Measurements from ENCODE around the gene ARHGEF3.

The ARHGEF3 gene

DNA sequence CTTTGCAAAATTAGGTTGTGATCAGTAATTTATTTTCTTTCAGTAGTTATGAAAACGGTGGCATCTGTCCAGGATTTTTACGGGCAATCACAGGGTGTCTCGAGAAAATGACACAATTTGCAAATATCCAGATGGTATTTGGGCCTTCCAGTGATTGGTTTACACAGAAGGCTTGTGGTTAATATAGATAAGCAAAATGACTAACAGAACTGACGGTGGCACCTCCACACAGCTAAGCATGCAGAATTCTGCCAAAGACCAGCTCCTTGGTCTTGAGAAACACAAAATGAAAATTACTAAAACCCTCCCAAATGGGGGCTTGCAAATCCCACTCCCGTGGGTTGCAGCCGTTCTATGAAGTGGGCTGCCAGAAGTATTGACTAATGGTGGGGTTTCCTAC, 5.5 kb downstream of the ARHGEF3 start:
- WGBS (ENCODE audit: extremely low coverage, insufficient coverage, low lambda C conversion rate): no CpG with 5 or more reads among the region's 6 CpGs
- Histone ChIP-seq H3K4ac (ENCODE audit: low read depth, low read length) (no peak overlapping the region), H3K4me3 (ENCODE audit: low read length) (no peak overlapping the region), H4K5ac (ENCODE audit: low read length) (no peak overlapping the region), H4K8ac (ENCODE audit: low read depth, low read length) (no peak overlapping the region), H2BK5ac (ENCODE audit: low read length) (no peak overlapping the region), H2AK5ac (ENCODE audit: low read length) (no peak overlapping the region), H3K4me1 (ENCODE audit: control insufficient read depth, low read depth, low read length) (peaks cover 4% of the 10 kb centered on the region), H3K18ac (ENCODE audit: low read length) (no peak overlapping the region), H3K4me2 (ENCODE audit: low read length) (no peak overlapping the region), H3K79me2 (ENCODE audit: control insufficient read depth, insufficient read depth, low read length) (no peaks in the 10 kb centered on the region), H2BK15ac (replicated peaks; ENCODE audit: low read depth) (no peak overlapping the region), H3K23ac (ENCODE audit: low read length) (no peak overlapping the region), H3K9ac (ENCODE audit: low read length) (no peak overlapping the region), H3K36me3 (ENCODE audit: control insufficient read depth, insufficient read depth, low read length) (no peaks in the 10 kb centered on the region), H3K27me3 (ENCODE audit: insufficient read depth, low read length, poor library complexity) (no peaks in the 10 kb centered on the region), H3K56ac (ENCODE audit: low read length) (no peak overlapping the region), H3K79me1 (ENCODE audit: low read length) (peaks cover 2% of the 10 kb centered on the region), H3K27ac (ENCODE audit: low read depth, low read length) (no peak overlapping the region), H2BK120ac (ENCODE audit: low read depth, low read length) (no peak overlapping the region)
- DNase-seq: no peak

DNA sequence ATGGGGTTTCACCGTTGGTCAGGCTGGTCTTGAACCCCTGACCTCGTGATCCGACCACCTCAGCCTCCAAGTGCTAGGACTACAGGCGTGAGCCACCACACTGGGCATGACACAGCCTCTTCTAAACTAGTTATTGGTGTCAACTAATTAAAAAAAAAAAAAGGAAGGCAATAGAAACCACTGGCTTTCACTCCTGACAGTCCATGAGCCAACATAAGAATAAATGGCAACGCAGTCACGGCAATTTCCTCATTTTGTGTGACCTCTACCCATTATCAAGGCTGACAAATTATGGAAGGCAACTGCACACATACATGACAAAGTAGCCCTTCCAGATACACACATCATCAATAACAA, 5.9 kb downstream of the ARHGEF3 start:
- Histone ChIP-seq H3K27me3 (ENCODE audit: insufficient read depth, low read length, poor library complexity) (no peaks in the 10 kb centered on the region), H3K56ac (ENCODE audit: low read length) (no peak overlapping the region), H3K27ac (ENCODE audit: low read depth, low read length) (no peak overlapping the region), H3K23ac (ENCODE audit: low read length) (no peak overlapping the region), H3K18ac (ENCODE audit: low read length) (no peak overlapping the region), H3K4me3 (ENCODE audit: low read length) (no peak overlapping the region), H4K8ac (ENCODE audit: low read depth, low read length) (no peak overlapping the region), H3K4ac (ENCODE audit: low read depth, low read length) (no peak overlapping the region), H3K9ac (ENCODE audit: low read length) (no peak overlapping the region), H3K36me3 (ENCODE audit: control insufficient read depth, insufficient read depth, low read length) (no peaks in the 10 kb centered on the region), H2AK5ac (ENCODE audit: low read length) (no peak overlapping the region), H4K5ac (ENCODE audit: low read length) (no peak overlapping the region), H3K4me2 (ENCODE audit: low read length) (no peak overlapping the region), H2BK15ac (replicated peaks; ENCODE audit: low read depth) (no peak overlapping the region), H2BK5ac (ENCODE audit: low read length) (no peak overlapping the region), H3K79me1 (ENCODE audit: low read length) (peaks cover 2% of the 10 kb centered on the region), H3K79me2 (ENCODE audit: control insufficient read depth, insufficient read depth, low read length) (no peaks in the 10 kb centered on the region), H2BK120ac (ENCODE audit: low read depth, low read length) (no peak overlapping the region), H3K4me1 (ENCODE audit: control insufficient read depth, low read depth, low read length) (peaks cover 3% of the 10 kb centered on the region)
- no peak for DNase-seq
- WGBS (ENCODE audit: extremely low coverage, insufficient coverage, low lambda C conversion rate): no CpG with 5 or more reads among the region's 6 CpGs

DNA sequence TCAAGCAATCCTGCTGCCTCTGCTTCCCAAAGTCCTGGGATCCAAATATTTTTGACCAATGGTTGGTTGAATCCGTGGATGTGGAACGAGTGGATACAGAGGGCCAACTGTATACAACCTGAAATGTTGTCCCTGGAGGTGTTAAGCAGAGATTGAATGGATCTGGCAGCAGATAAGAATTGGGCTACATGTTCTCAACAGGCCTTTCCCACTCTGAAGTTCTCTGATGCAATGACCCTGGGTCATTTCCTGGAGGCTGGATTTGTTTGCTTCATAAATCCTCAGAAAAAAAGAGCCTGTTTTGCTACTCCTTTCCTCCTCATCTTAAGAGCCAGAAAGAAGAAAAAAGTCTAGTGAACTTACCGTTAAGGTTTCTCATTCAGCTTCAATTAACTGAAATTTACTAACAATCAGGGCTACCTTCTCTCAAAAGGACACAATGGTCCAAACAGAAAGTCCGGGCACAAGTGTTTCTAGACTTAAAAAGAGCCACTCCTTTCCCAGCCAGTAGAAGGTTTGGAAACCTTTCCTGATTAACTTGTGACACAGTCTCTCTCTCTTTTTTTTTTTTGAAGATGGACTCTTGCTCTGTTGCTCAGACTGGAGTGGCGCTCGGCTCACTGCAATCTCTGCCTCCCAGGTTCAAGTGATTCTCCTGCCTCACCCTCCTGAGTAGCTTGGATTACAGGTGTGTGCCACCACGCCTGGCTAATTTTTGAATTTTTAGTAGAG, 6.5 kb downstream of the ARHGEF3 start:
- Histone ChIP-seq H3K4ac (ENCODE audit: low read depth, low read length) (no peak overlapping the region), H3K18ac (ENCODE audit: low read length) (peak overlapping the region; percentile 68), H3K79me1 (ENCODE audit: low read length) (no peaks in the 10 kb centered on the region), H2BK120ac (ENCODE audit: low read depth, low read length) (no peak overlapping the region), H4K5ac (ENCODE audit: low read length) (no peak overlapping the region), H3K27ac (ENCODE audit: low read depth, low read length) (no peak overlapping the region), H3K56ac (ENCODE audit: low read length) (no peak overlapping the region), H2AK5ac (ENCODE audit: low read length) (no peak overlapping the region), H3K79me2 (ENCODE audit: control insufficient read depth, insufficient read depth, low read length) (no peaks in the 10 kb centered on the region), H3K4me1 (ENCODE audit: control insufficient read depth, low read depth, low read length) (peaks cover under 1% of the 10 kb centered on the region), H3K9ac (ENCODE audit: low read length) (no peak overlapping the region), H3K27me3 (ENCODE audit: insufficient read depth, low read length, poor library complexity) (no peaks in the 10 kb centered on the region), H2BK5ac (ENCODE audit: low read length) (no peak overlapping the region), H3K23ac (ENCODE audit: low read length) (no peak overlapping the region), H3K4me3 (ENCODE audit: low read length) (no peak overlapping the region), H2BK15ac (replicated peaks; ENCODE audit: low read depth) (no peak overlapping the region), H4K8ac (ENCODE audit: low read depth, low read length) (no peak overlapping the region), H3K4me2 (ENCODE audit: low read length) (no peak overlapping the region), H3K36me3 (ENCODE audit: control insufficient read depth, insufficient read depth, low read length) (no peaks in the 10 kb centered on the region)
- DNase-seq: peak; percentile 40
- WGBS (ENCODE audit: extremely low coverage, insufficient coverage, low lambda C conversion rate): no CpG with 5 or more reads among the region's 7 CpGs

DNA sequence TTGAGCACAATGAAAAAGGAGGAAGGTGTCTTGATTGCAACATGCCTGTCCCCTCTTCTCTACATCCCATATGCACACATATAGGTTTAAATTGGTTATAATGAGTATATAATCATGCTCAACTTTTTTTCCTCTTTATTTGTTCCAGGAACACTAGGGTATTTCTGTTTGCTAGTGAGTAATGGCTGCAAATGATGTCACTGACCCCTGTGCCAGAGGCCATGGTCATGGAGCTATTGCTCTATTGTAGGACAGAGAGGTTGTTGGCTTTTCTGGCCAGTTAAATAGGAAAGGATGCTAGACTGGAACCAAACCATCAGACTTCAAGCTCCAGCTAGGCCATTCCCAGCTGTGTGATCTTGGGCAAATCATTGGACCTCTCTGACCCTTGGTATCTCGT, 9.6 kb downstream of the ARHGEF3 start:
- Histone ChIP-seq H3K4me2 (ENCODE audit: low read length) (no peak overlapping the region), H3K4me3 (ENCODE audit: low read length) (no peak overlapping the region), H3K4ac (ENCODE audit: low read depth, low read length) (no peak overlapping the region), H3K27me3 (ENCODE audit: insufficient read depth, low read length, poor library complexity) (no peaks in the 10 kb centered on the region), H3K27ac (ENCODE audit: low read depth, low read length) (no peak overlapping the region), H3K36me3 (ENCODE audit: control insufficient read depth, insufficient read depth, low read length) (no peaks in the 10 kb centered on the region), H2BK15ac (replicated peaks; ENCODE audit: low read depth) (no peak overlapping the region), H4K8ac (ENCODE audit: low read depth, low read length) (no peak overlapping the region), H3K9ac (ENCODE audit: low read length) (no peak overlapping the region), H3K4me1 (ENCODE audit: control insufficient read depth, low read depth, low read length) (no peaks in the 10 kb centered on the region), H4K5ac (ENCODE audit: low read length) (no peak overlapping the region), H2AK5ac (ENCODE audit: low read length) (no peak overlapping the region), H3K79me1 (ENCODE audit: low read length) (no peaks in the 10 kb centered on the region), H3K18ac (ENCODE audit: low read length) (no peak overlapping the region), H3K79me2 (ENCODE audit: control insufficient read depth, insufficient read depth, low read length) (no peaks in the 10 kb centered on the region), H3K23ac (ENCODE audit: low read length) (no peak overlapping the region), H2BK120ac (ENCODE audit: low read depth, low read length) (no peak overlapping the region), H2BK5ac (ENCODE audit: low read length) (no peak overlapping the region), H3K56ac (ENCODE audit: low read length) (no peak overlapping the region)
- no peak for DNase-seq
- WGBS (ENCODE audit: extremely low coverage, insufficient coverage, low lambda C conversion rate): no CpG with 5 or more reads among the region's 1 CpG

DNA sequence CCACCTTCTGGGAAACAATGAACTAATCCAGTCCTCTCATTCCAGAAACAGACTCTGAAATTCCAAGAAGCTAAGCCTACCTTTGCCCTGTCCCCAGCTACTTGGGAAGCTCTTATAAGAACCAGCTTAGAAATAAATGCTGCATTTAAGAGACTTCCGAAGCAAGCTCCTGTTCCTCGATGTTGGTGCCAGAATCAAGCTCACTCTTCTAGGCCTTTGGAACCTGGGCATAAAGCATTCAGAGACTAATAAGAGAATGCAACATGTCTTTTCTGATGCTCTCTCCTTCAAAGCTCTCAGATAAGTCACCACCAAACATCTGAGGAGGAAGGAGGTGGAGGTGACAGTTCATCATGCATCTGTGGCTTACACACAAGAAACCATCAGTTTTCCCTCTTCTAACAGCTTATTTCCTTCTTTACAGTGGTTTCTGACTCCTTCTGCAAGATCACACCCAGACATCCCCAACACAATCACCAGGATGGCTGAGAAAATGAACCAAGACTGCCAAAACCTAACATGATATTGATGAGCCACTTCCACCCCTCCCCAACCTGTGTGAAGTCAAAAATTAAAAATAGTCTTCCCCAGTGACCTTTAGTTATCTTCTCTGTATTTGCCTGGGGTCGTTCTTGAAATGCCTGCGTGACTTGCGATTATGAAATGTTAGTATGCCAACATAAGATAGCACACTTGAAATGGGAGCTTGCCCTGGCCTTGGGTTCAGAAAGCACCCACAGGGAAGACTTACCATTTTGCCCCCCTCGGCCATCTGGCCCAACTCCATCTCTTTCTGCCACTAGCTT, 11.5 kb downstream of the ARHGEF3 start:
- H3K27ac ChIP-seq (ENCODE audit: low read depth, low read length): no peak overlapping the region

More for the DNA sequence above, 11.5 kb downstream of the ARHGEF3 start:
- H3K4me1 ChIP-seq (ENCODE audit: control insufficient read depth, low read depth, low read length): no peaks in the 10 kb centered on the region
- H3K4me3 ChIP-seq (ENCODE audit: low read length): no peak overlapping the region
- H2BK15ac ChIP-seq (replicated peaks; ENCODE audit: low read depth): no peak overlapping the region
- H2AK5ac ChIP-seq (ENCODE audit: low read length): no peak overlapping the region
- no peak overlapping the region for H3K56ac ChIP-seq (ENCODE audit: low read length)
- no peaks in the 10 kb centered on the region for H3K27me3 ChIP-seq (ENCODE audit: insufficient read depth, low read length, poor library complexity)
- no peak overlapping the region for H3K18ac ChIP-seq (ENCODE audit: low read length)
- H4K8ac ChIP-seq (ENCODE audit: low read depth, low read length): no peak overlapping the region
- WGBS (ENCODE audit: extremely low coverage, insufficient coverage, low lambda C conversion rate): no CpG with 5 or more reads among the region's 6 CpGs
- H2BK5ac ChIP-seq (ENCODE audit: low read length): no peak overlapping the region
- H3K23ac ChIP-seq (ENCODE audit: low read length): no peak overlapping the region
- H3K36me3 ChIP-seq (ENCODE audit: control insufficient read depth, insufficient read depth, low read length): no peaks in the 10 kb centered on the region
- H4K5ac ChIP-seq (ENCODE audit: low read length): peak overlapping the region; percentile 77
- H3K4me2 ChIP-seq (ENCODE audit: low read length): no peak overlapping the region
- no peaks in the 10 kb centered on the region for H3K79me1 ChIP-seq (ENCODE audit: low read length)
- no peak overlapping the region for H2BK120ac ChIP-seq (ENCODE audit: low read depth, low read length)
- no peaks in the 10 kb centered on the region for H3K79me2 ChIP-seq (ENCODE audit: control insufficient read depth, insufficient read depth, low read length)
- no peak overlapping the region for H3K4ac ChIP-seq (ENCODE audit: low read depth, low read length)
- H3K9ac ChIP-seq (ENCODE audit: low read length): no peak overlapping the region
- DNase-seq: no peak

Measured in mesendoderm (in vitro differentiated cells).